ENCODE measurements around the gene EPHA5. TPM values are rescaled to one million over a fixed set of nuclear protein-coding genes. Genes with fewer than 3 reads are reported as not detected.

EPHA5 gene
- total RNA-seq, 1 experiment from 2014 or later = 1.9 TPM

DNA sequence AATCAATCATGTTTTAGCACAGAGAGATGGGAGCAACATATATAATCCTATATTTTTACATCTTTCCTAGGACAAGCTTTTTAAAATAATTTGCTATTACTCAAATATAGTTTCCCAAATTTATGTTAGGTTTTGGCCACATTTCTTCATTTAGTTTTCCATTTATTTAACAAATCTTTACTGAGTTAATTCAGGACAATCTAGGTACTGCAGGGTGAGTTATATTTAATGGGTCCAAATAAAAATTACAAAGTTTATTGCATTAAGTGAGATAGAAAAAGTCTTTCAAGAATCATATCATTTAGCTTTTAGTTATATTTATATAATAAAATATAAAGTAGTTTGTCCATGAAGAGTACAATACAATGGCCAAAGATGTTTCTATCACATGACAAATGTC lies 269.2 kb downstream of the EPHA5 start:
- Histone ChIP-seq H3K27ac (ENCODE audit: low read length) (no peak overlapping the region), H3K9me3 (ENCODE audit: control insufficient read depth, insufficient read depth, low read depth, low read length) (no peaks in the 10 kb centered on the region), H3K4me3 (ENCODE audit: low read depth in 2 of 2, low read length in 2 of 2) (no peak overlapping the region), H3K36me3 (ENCODE audit: control insufficient read depth, insufficient read depth, low read length) (no peaks in the 10 kb centered on the region), H3K4me1 (ENCODE audit: control insufficient read depth, insufficient read depth, low read length) (no peaks in the 10 kb centered on the region), H3K27me3 (ENCODE audit: control insufficient read depth, insufficient read depth, low read length) (no peaks in the 10 kb centered on the region)
- ATAC-seq = no peak
- no peak for DNase-seq (ENCODE audit: low read depth, low spot score)
- in situ Hi-C loops (cut with HindIII; ENCODE audit: low pct_unique_long_range_greater_than_20kb, low sequenced_read_pairs) = no loop called here
- POLR2A ChIA-PET = no interaction called here
- CTCF ChIA-PET = no interaction called here
- intact Hi-C loops (cut with micrococcal nuclease; ENCODE audit: unreplicated experiment) = no loop called here
- no TSS peak for BruUV-seq (replicated peaks)
- TF ChIP-seq CTCF (IDR thresholded peaks at IDR 0.05) (no peak), POLR2AphosphoS5 (IDR thresholded peaks at IDR 0.05; ENCODE audit: low read depth, low read length) (no peak), SIN3A (IDR thresholded peaks at IDR 0.05; ENCODE audit: borderline replicate concordance, insufficient read depth, low read depth, low read length) (no peak), TCF7L2 (IDR thresholded peaks at IDR 0.05; ENCODE audit: low read depth, low read length) (no peak)
- TF ChIP-seq, protein P1, sequence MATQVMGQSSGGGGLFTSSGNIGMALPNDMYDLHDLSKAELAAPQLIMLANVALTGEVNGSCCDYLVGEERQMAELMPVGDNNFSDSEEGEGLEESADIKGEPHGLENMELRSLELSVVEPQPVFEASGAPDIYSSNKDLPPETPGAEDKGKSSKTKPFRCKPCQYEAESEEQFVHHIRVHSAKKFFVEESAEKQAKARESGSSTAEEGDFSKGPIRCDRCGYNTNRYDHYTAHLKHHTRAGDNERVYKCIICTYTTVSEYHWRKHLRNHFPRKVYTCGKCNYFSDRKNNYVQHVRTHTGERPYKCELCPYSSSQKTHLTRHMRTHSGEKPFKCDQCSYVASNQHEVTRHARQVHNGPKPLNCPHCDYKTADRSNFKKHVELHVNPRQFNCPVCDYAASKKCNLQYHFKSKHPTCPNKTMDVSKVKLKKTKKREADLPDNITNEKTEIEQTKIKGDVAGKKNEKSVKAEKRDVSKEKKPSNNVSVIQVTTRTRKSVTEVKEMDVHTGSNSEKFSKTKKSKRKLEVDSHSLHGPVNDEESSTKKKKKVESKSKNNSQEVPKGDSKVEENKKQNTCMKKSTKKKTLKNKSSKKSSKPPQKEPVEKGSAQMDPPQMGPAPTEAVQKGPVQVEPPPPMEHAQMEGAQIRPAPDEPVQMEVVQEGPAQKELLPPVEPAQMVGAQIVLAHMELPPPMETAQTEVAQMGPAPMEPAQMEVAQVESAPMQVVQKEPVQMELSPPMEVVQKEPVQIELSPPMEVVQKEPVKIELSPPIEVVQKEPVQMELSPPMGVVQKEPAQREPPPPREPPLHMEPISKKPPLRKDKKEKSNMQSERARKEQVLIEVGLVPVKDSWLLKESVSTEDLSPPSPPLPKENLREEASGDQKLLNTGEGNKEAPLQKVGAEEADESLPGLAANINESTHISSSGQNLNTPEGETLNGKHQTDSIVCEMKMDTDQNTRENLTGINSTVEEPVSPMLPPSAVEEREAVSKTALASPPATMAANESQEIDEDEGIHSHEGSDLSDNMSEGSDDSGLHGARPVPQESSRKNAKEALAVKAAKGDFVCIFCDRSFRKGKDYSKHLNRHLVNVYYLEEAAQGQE (IDR thresholded peaks at IDR 0.05; ENCODE audit: insufficient read depth in 1 of 2, low read depth in 2 of 2, low read length in 1 of 2) = no peak

DNA sequence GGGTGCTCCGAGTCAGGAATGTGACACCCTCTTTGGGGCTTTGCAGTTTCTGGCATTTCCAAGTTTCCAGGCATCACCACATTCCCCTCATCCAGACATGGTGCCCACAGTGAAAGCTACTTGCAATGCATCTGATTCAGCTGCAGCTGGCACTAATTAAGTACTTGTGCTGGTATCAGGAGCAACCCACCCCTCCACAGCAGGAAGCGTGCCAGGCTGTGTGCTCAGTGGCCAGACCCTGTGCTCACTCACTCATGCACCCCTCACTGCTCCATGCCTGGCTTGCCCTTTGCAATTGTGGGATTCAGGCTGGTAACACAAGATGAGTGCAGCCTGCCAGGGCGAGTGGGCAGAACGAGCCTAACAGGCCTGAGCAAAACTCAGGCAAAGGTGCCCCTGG lies 271.2 kb downstream of the EPHA5 start:
- intact Hi-C loops (cut with micrococcal nuclease; ENCODE audit: unreplicated experiment) = no loop called here

More for the DNA sequence above, 271.2 kb downstream of the EPHA5 start:
- H3K36me3 ChIP-seq (ENCODE audit: control insufficient read depth, insufficient read depth, low read length) = no peaks in the 10 kb centered on the region
- DNase-seq (ENCODE audit: low read depth, low spot score) = no peak
- ChIA-PET CTCF (no interaction called here), POLR2A (interaction anchor here (0.7 kb wide), 1 partner anchor 24 kb away, joined by 3 read pairs; no protein-coding TSS in a partner anchor)
- BruUV-seq (replicated peaks) = no TSS peak
- no peak overlapping the region for H3K4me3 ChIP-seq (ENCODE audit: low read depth in 2 of 2, low read length in 2 of 2)
- H3K4me1 ChIP-seq (ENCODE audit: control insufficient read depth, insufficient read depth, low read length) = no peaks in the 10 kb centered on the region
- in situ Hi-C loops (cut with HindIII; ENCODE audit: low pct_unique_long_range_greater_than_20kb, low sequenced_read_pairs) = no loop called here
- ATAC-seq = no peak
- no peaks in the 10 kb centered on the region for H3K9me3 ChIP-seq (ENCODE audit: control insufficient read depth, insufficient read depth, low read depth, low read length)
- TF ChIP-seq TCF7L2 (IDR thresholded peaks at IDR 0.05; ENCODE audit: low read depth, low read length) = no peak
- TF ChIP-seq CTCF (IDR thresholded peaks at IDR 0.05) = no peak
- no peak for TF ChIP-seq SIN3A (IDR thresholded peaks at IDR 0.05; ENCODE audit: borderline replicate concordance, insufficient read depth, low read depth, low read length)
- TF ChIP-seq, protein P1 (IDR thresholded peaks at IDR 0.05; ENCODE audit: insufficient read depth in 1 of 2, low read depth in 2 of 2, low read length in 1 of 2) = no peak
- TF ChIP-seq POLR2AphosphoS5 (IDR thresholded peaks at IDR 0.05; ENCODE audit: low read depth, low read length) = no peak
- H3K27ac ChIP-seq (ENCODE audit: low read length) = no peak overlapping the region
- no peaks in the 10 kb centered on the region for H3K27me3 ChIP-seq (ENCODE audit: control insufficient read depth, insufficient read depth, low read length)
